Osteocyte (in vitro differentiated cells): ENCODE measurements around the gene PLEKHG4. TPM values are rescaled to one million over a fixed set of nuclear protein-coding genes. Genes with fewer than 3 reads are reported as not detected.

Experiments
- DNase-seq: peaks from one replicate; pipeline ENCODE4 v3.0.0; 2021; ENCODE audit warnings: mixed read lengths; ENCODE audit not compliant: unreplicated experiment; ENCODE audit errors: extremely low spot score
- H3K27ac Mint-ChIP-seq: one replicate; pipeline ENCODE4 v1.8.0; 2021; ENCODE audit warnings: mild to moderate bottlenecking, mixed read lengths; ENCODE audit not compliant: unreplicated experiment
- H3K27me3 Mint-ChIP-seq: one replicate; pipeline ENCODE4 v1.8.0; 2021; ENCODE audit warnings: mixed read lengths; ENCODE audit not compliant: unreplicated experiment
- H3K36me3 Mint-ChIP-seq: one replicate; pipeline ENCODE4 v1.8.0; 2021; ENCODE audit warnings: mixed read lengths; ENCODE audit not compliant: unreplicated experiment
- H3K4me1 Mint-ChIP-seq: one replicate; pipeline ENCODE4 v1.8.0; 2021; ENCODE audit warnings: mixed read lengths; ENCODE audit not compliant: unreplicated experiment
- H3K4me3 Mint-ChIP-seq: one replicate; pipeline ENCODE4 v1.8.0; 2021; ENCODE audit warnings: mild to moderate bottlenecking, moderate library complexity, mixed read lengths; ENCODE audit not compliant: unreplicated experiment
- H3K9me3 Mint-ChIP-seq: one replicate; pipeline ENCODE4 v1.8.0; 2021; ENCODE audit warnings: mixed read lengths; ENCODE audit not compliant: unreplicated experiment
- total RNA-seq: library from RNA; stranded (reverse); gene quantifications from 2 replicates; pipeline ENCODE4 v1.2.1, GENCODE V29; 2021
- TF ChIP-seq, protein P1 (sequence below): fragments of 200-600 bp; sonication (generic); IDR thresholded peaks from 2 replicates; pipeline ENCODE4 v1.5.0; 2021; ENCODE audit warnings: antibody characterized with exemption, mild to moderate bottlenecking, moderate library complexity

Gene PLEKHG4
- total RNA-seq, 1 donor from 2014 or later: 11.4 TPM

DNA sequence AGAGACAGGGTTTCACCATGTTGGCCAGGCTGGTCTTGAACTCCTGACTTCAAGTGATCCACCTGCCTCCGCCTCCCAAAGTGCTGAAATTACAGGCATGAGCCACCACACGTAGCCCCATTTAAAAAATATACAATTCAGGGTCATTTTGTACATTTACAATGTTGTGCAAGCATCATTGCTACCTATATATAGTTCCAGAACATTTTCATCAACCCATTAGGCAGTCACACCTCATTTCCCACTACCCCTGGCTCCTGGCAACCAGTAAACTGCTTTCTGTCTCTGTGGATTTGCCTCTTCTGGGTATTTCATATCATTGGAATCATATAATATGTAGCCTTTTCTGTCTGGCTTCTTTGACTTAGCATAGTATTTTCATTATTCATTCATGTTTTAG lies 54.0 kb downstream of the PLEKHG4 start:
- Mint-ChIP-seq H3K4me3 (no peak overlapping the region), H3K4me1 (no peaks in the 10 kb centered on the region), H3K36me3 (no peaks in the 10 kb centered on the region), H3K9me3 (no peaks in the 10 kb centered on the region), H3K27ac (no peak overlapping the region), H3K27me3 (peaks cover 5% of the 10 kb centered on the region)
- TF ChIP-seq, protein P1, sequence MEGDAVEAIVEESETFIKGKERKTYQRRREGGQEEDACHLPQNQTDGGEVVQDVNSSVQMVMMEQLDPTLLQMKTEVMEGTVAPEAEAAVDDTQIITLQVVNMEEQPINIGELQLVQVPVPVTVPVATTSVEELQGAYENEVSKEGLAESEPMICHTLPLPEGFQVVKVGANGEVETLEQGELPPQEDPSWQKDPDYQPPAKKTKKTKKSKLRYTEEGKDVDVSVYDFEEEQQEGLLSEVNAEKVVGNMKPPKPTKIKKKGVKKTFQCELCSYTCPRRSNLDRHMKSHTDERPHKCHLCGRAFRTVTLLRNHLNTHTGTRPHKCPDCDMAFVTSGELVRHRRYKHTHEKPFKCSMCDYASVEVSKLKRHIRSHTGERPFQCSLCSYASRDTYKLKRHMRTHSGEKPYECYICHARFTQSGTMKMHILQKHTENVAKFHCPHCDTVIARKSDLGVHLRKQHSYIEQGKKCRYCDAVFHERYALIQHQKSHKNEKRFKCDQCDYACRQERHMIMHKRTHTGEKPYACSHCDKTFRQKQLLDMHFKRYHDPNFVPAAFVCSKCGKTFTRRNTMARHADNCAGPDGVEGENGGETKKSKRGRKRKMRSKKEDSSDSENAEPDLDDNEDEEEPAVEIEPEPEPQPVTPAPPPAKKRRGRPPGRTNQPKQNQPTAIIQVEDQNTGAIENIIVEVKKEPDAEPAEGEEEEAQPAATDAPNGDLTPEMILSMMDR: no peak
- no peak for DNase-seq

DNA sequence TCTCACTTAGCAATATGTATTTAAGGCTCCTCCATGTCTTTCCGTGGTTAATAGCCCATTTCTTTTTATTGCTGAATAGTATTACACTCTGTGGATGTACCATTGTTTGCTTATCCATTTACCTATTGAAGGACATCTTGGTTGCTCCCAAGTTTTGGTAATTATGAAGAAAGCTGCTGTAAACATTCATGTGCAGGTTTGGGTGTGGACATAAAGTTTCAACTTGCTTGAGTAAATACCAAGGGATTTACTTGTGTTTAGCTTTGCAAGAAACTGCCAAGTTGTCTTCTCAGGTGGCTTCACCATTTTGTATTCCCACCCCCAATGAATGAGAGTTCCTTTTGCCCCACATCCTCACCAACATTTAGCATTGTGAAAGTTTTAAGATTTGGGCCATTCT lies 56.8 kb downstream of the PLEKHG4 start:
- Mint-ChIP-seq H3K36me3 (no peaks in the 10 kb centered on the region), H3K27me3 (peaks cover 2% of the 10 kb centered on the region), H3K4me1 (no peaks in the 10 kb centered on the region), H3K27ac (no peak overlapping the region), H3K9me3 (no peaks in the 10 kb centered on the region), H3K4me3 (no peak overlapping the region)
- TF ChIP-seq, protein P1: no peak
- DNase-seq: no peak

DNA sequence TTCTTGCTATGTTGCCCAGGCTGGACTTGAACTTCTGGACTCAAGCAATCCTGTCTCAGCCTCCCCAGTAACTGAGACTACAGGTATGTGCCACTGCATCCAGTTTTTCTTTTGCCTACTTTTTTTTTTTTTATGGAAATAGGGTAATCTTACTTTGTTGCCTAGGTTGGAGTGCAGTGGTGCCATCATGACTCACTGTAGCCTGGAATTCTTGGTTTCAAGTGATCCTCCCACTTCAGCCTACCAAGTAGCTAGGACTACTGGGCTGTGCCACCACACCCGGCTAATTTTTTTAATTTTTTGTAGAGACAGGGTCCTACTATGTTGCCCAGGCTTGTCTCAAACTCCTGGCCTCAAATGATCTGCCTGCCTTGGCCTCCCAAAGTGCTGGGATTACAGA lies 57.3 kb downstream of the PLEKHG4 start:
- Mint-ChIP-seq H3K36me3 (no peaks in the 10 kb centered on the region), H3K4me1 (no peaks in the 10 kb centered on the region), H3K9me3 (no peaks in the 10 kb centered on the region), H3K27ac (no peak overlapping the region), H3K27me3 (peaks cover 5% of the 10 kb centered on the region), H3K4me3 (no peak overlapping the region)
- TF ChIP-seq, protein P1: no peak
- DNase-seq: no peak

Other genes with a start within 250 kb of the PLEKHG4 start
- gene PHAF1, start 169.6 kb upstream of the PLEKHG4 start, total RNA-seq: 19.5 and 19.8 TPM in 2 replicates
- gene B3GNT9, start 128.5 kb upstream of the PLEKHG4 start, total RNA-seq: 44.1 and 44.9 TPM in 2 replicates
- gene TRADD, start 119.6 kb upstream of the PLEKHG4 start, total RNA-seq: 13.4 and 14.1 TPM in 2 replicates
- 12.8 and 15.5 TPM in 2 replicates for gene FBXL8, start 119.6 kb upstream of the PLEKHG4 start, total RNA-seq
- gene HSF4, start 114.8 kb upstream of the PLEKHG4 start, total RNA-seq: 19.6 and 22.3 TPM in 2 replicates
- 15.8 and 22.8 TPM in 2 replicates for gene NOL3, start 109.0 kb upstream of the PLEKHG4 start, total RNA-seq
- 26.6 and 35.7 TPM in 2 replicates for gene MATCAP1, start 95.6 kb upstream of the PLEKHG4 start, total RNA-seq
- gene EXOC3L1, start 89.4 kb upstream of the PLEKHG4 start, total RNA-seq: not detected in 2 replicates
- 40.0 and 43.4 TPM in 2 replicates for gene E2F4, start 87.4 kb upstream of the PLEKHG4 start, total RNA-seq
- 1.7 and 2.1 TPM in 2 replicates for gene ELMO3, start 80.4 kb upstream of the PLEKHG4 start, total RNA-seq
- 41.0 and 44.5 TPM in 2 replicates for gene TMEM208, start 52.4 kb upstream of the PLEKHG4 start, total RNA-seq
- 60.0 and 71.7 TPM in 2 replicates for gene FHOD1, start 32.1 kb upstream of the PLEKHG4 start, total RNA-seq
- 4.2 and 4.4 TPM in 2 replicates for gene SLC9A5, start 30.6 kb upstream of the PLEKHG4 start, total RNA-seq
- 0.39 TPM in 1 of 2 replicates, not detected in the other for gene KCTD19, start 47.2 kb downstream of the PLEKHG4 start, total RNA-seq
- gene LRRC36, start 47.3 kb downstream of the PLEKHG4 start, total RNA-seq: not detected in 2 replicates
- gene TPPP3, start 114.0 kb downstream of the PLEKHG4 start, total RNA-seq: 1.4 and 1.5 TPM in 2 replicates
- gene ZDHHC1, start 136.9 kb downstream of the PLEKHG4 start, total RNA-seq: 13.5 and 15.4 TPM in 2 replicates
- 0.40 and 0.68 TPM in 2 replicates for gene HSD11B2, start 151.6 kb downstream of the PLEKHG4 start, total RNA-seq
- gene ATP6V0D1, start 201.6 kb downstream of the PLEKHG4 start, total RNA-seq: 112 and 116 TPM in 2 replicates
- not detected in 2 replicates for gene AGRP, start 204.0 kb downstream of the PLEKHG4 start, total RNA-seq
- gene RIPOR1, start 249.3 kb downstream of the PLEKHG4 start, total RNA-seq: 75.0 and 77.0 TPM in 2 replicates